ENCODE measurements around the gene CDH23.
A peak's percentile ranks its signal among the peaks of the same experiment; 100 is the strongest.

CDH23 gene

GRCh38 chr10:71838264-71839211 is 441.8 kb downstream of the CDH23 start:
- H3K27ac ChIP-seq: no peak overlapping the region
- H3K4me3 ChIP-seq (ENCODE audit: low read depth, low read length): no peak overlapping the region
- no peak overlapping the region for H3K9ac ChIP-seq
- peaks cover 80% of the 10 kb centered on the region for H3K79me2 ChIP-seq
- no peaks in the 10 kb centered on the region for H3K9me3 ChIP-seq (ENCODE audit: control insufficient read depth, low read length)
- TF ChIP-seq, protein P1, sequence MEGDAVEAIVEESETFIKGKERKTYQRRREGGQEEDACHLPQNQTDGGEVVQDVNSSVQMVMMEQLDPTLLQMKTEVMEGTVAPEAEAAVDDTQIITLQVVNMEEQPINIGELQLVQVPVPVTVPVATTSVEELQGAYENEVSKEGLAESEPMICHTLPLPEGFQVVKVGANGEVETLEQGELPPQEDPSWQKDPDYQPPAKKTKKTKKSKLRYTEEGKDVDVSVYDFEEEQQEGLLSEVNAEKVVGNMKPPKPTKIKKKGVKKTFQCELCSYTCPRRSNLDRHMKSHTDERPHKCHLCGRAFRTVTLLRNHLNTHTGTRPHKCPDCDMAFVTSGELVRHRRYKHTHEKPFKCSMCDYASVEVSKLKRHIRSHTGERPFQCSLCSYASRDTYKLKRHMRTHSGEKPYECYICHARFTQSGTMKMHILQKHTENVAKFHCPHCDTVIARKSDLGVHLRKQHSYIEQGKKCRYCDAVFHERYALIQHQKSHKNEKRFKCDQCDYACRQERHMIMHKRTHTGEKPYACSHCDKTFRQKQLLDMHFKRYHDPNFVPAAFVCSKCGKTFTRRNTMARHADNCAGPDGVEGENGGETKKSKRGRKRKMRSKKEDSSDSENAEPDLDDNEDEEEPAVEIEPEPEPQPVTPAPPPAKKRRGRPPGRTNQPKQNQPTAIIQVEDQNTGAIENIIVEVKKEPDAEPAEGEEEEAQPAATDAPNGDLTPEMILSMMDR (IDR thresholded peaks at IDR 0.05): no peak
- no peak overlapping the region for H2AFZ ChIP-seq
- no peaks in the 10 kb centered on the region for H3K36me3 ChIP-seq (ENCODE audit: control insufficient read depth, insufficient read depth, low read length)
- no peak overlapping the region for H3K4me2 ChIP-seq (ENCODE audit: low read length)
- no peaks in the 10 kb centered on the region for H3K27me3 ChIP-seq (ENCODE audit: control insufficient read depth, insufficient read depth, low read length)
- H3K4me1 ChIP-seq: peaks cover 34% of the 10 kb centered on the region

DNA sequence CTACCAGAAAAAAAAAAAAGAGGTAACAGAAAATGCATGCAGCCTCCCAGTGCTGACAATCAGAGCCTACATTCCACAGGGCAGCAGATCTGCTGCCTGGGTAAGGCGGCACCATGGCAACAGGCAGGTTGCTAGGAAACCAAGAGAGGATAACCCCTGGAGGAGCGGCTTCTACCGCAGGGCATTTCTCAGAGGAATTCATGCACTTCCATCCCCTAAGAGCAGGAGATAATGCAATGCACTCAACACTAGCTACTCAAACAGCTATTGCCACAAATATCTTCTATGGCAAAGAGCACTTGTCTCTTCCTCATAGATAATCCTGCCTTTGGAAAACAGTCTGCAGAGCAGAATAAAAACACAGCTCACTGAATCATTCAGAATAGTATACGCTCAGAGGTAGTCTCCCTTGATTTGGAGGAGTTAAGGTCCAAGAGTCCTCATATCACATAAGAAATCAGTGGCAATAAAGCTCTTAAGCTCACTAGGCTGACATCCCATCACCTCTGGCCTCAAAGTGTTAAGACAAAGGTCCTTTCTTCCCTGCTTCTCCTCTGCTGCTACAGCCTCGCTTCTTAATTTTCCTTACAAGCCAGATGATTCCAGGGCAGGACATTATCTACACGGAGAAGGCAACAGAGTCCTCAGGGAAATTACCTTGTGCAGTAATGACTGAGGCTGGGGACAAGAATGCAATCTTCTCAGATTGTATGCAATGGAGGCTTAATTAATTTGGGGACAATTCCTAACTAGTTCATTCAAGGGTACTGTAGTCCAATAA is 443.6 kb downstream of the CDH23 start:
- Histone ChIP-seq H3K4me1 (peaks cover 32% of the 10 kb centered on the region), H3K9me3 (ENCODE audit: control insufficient read depth, low read length) (no peaks in the 10 kb centered on the region), H3K27ac (peak overlapping the region; percentile 48), H3K4me2 (ENCODE audit: low read length) (no peak overlapping the region), H3K36me3 (ENCODE audit: control insufficient read depth, insufficient read depth, low read length) (no peaks in the 10 kb centered on the region), H3K4me3 (ENCODE audit: low read depth, low read length) (no peak overlapping the region), H2AFZ (no peak overlapping the region), H3K79me2 (peaks cover 77% of the 10 kb centered on the region), H3K9ac (no peak overlapping the region), H3K27me3 (ENCODE audit: control insufficient read depth, insufficient read depth, low read length) (no peaks in the 10 kb centered on the region)
- TF ChIP-seq, protein P1 (IDR thresholded peaks at IDR 0.05): peak; percentile 12

GRCh38 chr10:71840958-71841335 is 444.2 kb downstream of the CDH23 start:
- Histone ChIP-seq H3K4me1 (peaks cover 27% of the 10 kb centered on the region), H3K36me3 (ENCODE audit: control insufficient read depth, insufficient read depth, low read length) (no peaks in the 10 kb centered on the region), H3K4me2 (ENCODE audit: low read length) (no peak overlapping the region), H3K79me2 (peaks cover 80% of the 10 kb centered on the region), H3K9me3 (ENCODE audit: control insufficient read depth, low read length) (no peaks in the 10 kb centered on the region), H3K4me3 (ENCODE audit: low read depth, low read length) (no peak overlapping the region), H3K27ac (peak overlapping the region; percentile 48), H3K27me3 (ENCODE audit: control insufficient read depth, insufficient read depth, low read length) (no peaks in the 10 kb centered on the region), H3K9ac (no peak overlapping the region), H2AFZ (no peak overlapping the region)
- TF ChIP-seq, protein P1 (IDR thresholded peaks at IDR 0.05): no peak

GRCh38 chr10:71842422-71842821 is 445.7 kb downstream of the CDH23 start:
- no peak overlapping the region for H3K27ac ChIP-seq
- TF ChIP-seq, protein P1 (IDR thresholded peaks at IDR 0.05): no peak
- H3K4me2 ChIP-seq (ENCODE audit: low read length): no peak overlapping the region
- H3K79me2 ChIP-seq: peaks cover 74% of the 10 kb centered on the region
- no peaks in the 10 kb centered on the region for H3K36me3 ChIP-seq (ENCODE audit: control insufficient read depth, insufficient read depth, low read length)
- H3K9me3 ChIP-seq (ENCODE audit: control insufficient read depth, low read length): no peaks in the 10 kb centered on the region
- no peak overlapping the region for H3K4me3 ChIP-seq (ENCODE audit: low read depth, low read length)
- H3K4me1 ChIP-seq: peaks cover 12% of the 10 kb centered on the region
- H2AFZ ChIP-seq: no peak overlapping the region
- H3K9ac ChIP-seq: no peak overlapping the region
- no peaks in the 10 kb centered on the region for H3K27me3 ChIP-seq (ENCODE audit: control insufficient read depth, insufficient read depth, low read length)
